RWPE2 (cell line): ENCODE data around the gene UPF2.
A peak's percentile ranks its signal among the peaks of the same experiment; 100 is the strongest.

Source experiments
- ATAC-seq: fragments of 200-7000 bp; cut with Tn5 transposase; 3 replicates; pipeline ENCODE4 v1.9.1; 2021; ENCODE audit warnings: low read depth
- DNase-seq: peaks from one replicate; pipeline ENCODE4 v3.0.0-alpha.2; 2020; ENCODE audit warnings: low spot score
- H3K27ac ChIP-seq: fragments of 450-650 bp; 2 replicates; pipeline ENCODE4 v1.5.1; 2017; ENCODE audit warnings: mild to moderate bottlenecking; ENCODE audit not compliant: poor library complexity, severe bottlenecking
- H3K27me3 ChIP-seq: fragments of 250-450 bp; sonication (Bioruptor Pico); 2 replicates; pipeline ENCODE4 v1.5.1; 2021; ENCODE audit warnings: mild to moderate bottlenecking, moderate library complexity; ENCODE audit not compliant: insufficient read depth, poor library complexity, severe bottlenecking
- H3K36me3 ChIP-seq: fragments of 250-450 bp; sonication (Bioruptor Pico); 2 replicates; pipeline ENCODE4 v1.5.1; 2020; ENCODE audit warnings: low read depth, mild to moderate bottlenecking, moderate library complexity
- H3K4me1 ChIP-seq: fragments of 250-450 bp; sonication (Bioruptor Pico); 2 replicates; pipeline ENCODE4 v1.5.1; 2021; ENCODE audit warnings: mild to moderate bottlenecking, moderate library complexity; ENCODE audit not compliant: insufficient read depth, poor library complexity, severe bottlenecking
- H3K4me3 ChIP-seq: fragments of 250-450 bp; sonication (Bioruptor Pico); 2 replicates; pipeline ENCODE4 v1.5.1; 2021; ENCODE audit warnings: mild to moderate bottlenecking, moderate library complexity; ENCODE audit not compliant: severe bottlenecking
- H3K9me3 ChIP-seq: fragments of 250-450 bp; sonication (Bioruptor Pico); 2 replicates; pipeline ENCODE4 v1.5.1; 2021; ENCODE audit warnings: mild to moderate bottlenecking, moderate library complexity; ENCODE audit not compliant: severe bottlenecking
- TF ChIP-seq, protein P1 (sequence below): fragments of 450-650 bp; IDR thresholded peaks from one replicate; pipeline ENCODE4 v1.5.1; 2017; ENCODE audit warnings: mild to moderate bottlenecking, moderate library complexity; ENCODE audit not compliant: poor library complexity, severe bottlenecking

Gene UPF2

DNA sequence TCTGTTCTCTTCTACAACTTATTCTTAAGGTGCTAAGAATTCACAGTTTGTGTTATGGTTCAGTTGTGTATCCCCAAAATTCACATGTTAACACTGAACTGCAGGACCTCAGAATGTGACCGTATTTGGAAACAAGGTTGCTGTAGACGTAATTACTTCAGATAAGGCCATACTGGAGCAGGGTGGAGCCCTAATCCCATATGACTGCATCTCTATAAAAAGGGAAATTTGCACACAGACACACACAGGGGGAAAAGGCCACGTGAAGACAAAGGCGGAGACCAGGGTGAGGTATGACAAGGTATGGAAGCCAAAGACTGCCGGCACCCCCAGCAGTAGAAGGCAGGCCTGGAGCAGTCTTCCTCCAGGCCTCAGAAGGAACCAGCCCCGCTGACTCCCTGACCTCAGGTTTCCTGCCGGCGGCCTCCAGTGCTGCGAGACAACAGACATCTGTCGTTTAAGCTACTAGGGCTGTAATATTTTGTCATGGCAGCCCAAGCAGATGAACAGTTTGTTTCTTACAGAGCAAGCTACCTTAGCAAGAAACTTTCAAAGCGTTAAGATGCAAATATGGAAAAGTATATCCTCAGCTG, 120.7 kb downstream of the UPF2 start:
- ATAC-seq (no peak), DNase-seq (no peak)
- Histone ChIP-seq H3K4me3 (no peak overlapping the region), H3K36me3 (peaks cover 67% of the 10 kb centered on the region), H3K27me3 (no peaks in the 10 kb centered on the region), H3K27ac (no peak overlapping the region), H3K4me1 (no peaks in the 10 kb centered on the region), H3K9me3 (no peaks in the 10 kb centered on the region)
- TF ChIP-seq, protein P1, sequence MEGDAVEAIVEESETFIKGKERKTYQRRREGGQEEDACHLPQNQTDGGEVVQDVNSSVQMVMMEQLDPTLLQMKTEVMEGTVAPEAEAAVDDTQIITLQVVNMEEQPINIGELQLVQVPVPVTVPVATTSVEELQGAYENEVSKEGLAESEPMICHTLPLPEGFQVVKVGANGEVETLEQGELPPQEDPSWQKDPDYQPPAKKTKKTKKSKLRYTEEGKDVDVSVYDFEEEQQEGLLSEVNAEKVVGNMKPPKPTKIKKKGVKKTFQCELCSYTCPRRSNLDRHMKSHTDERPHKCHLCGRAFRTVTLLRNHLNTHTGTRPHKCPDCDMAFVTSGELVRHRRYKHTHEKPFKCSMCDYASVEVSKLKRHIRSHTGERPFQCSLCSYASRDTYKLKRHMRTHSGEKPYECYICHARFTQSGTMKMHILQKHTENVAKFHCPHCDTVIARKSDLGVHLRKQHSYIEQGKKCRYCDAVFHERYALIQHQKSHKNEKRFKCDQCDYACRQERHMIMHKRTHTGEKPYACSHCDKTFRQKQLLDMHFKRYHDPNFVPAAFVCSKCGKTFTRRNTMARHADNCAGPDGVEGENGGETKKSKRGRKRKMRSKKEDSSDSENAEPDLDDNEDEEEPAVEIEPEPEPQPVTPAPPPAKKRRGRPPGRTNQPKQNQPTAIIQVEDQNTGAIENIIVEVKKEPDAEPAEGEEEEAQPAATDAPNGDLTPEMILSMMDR = no peak

DNA sequence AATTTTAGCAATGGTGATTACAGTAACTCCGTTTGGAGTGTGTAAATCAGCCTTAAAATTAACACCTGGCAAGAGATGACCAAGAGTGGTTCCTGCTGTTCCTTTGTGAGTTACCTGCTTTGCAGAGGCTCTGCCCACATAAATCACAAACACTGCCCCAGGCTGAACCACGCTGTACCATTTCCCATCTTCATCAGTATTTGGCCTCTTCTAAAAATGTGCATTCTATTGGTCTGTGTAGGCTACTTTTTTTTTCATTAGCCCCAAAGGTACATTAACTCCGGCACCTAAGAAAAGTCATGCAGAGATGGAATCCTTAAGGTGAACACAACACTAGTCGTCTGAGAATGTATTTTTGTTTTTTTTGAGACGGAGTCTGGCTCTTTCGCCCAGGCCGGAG, 123.3 kb downstream of the UPF2 start:
- Histone ChIP-seq H3K4me1 (no peaks in the 10 kb centered on the region), H3K27me3 (no peaks in the 10 kb centered on the region), H3K9me3 (no peaks in the 10 kb centered on the region), H3K36me3 (peaks cover 43% of the 10 kb centered on the region), H3K27ac (peak overlapping the region; percentile 3), H3K4me3 (no peak overlapping the region)
- TF ChIP-seq, protein P1 = no peak
- no peak for DNase-seq
- no peak for ATAC-seq

DNA sequence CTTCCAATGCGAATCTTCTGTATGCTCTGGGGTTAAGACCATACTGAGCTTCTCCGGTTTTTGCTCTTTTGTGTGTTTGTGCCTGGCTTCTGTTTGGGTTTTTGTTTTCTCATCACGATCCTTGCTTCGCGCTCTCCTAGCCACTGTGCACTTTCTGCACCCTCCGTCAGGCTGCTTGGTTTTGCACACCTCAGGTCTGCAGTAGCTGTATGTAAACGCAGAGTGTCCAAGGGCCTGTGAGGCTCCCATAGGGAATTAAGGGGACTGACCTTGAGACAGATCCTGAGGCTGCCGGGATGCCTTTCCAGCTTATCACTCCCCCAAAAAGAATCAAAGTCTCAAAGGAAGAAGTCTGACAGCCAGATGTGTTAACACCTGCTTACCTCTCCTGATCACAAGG, 124.2 kb downstream of the UPF2 start:
- no peak for DNase-seq
- TF ChIP-seq, protein P1 = no peak
- H3K4me1 ChIP-seq = no peaks in the 10 kb centered on the region
- H3K9me3 ChIP-seq = no peaks in the 10 kb centered on the region
- no peaks in the 10 kb centered on the region for H3K27me3 ChIP-seq
- ATAC-seq = no peak
- H3K27ac ChIP-seq = peak overlapping the region; percentile 3
- H3K36me3 ChIP-seq = peaks cover 37% of the 10 kb centered on the region
- no peak overlapping the region for H3K4me3 ChIP-seq

- no peak overlapping the region for H3K4me3 ChIP-seq
- peak; percentile 24; the same call in 1 of the 3 replicates for ATAC-seq
- no peaks in the 10 kb centered on the region for H3K36me3 ChIP-seq
- no peaks in the 10 kb centered on the region for H3K9me3 ChIP-seq
- no peak for DNase-seq
- H3K27ac ChIP-seq = no peak overlapping the region
- TF ChIP-seq, protein P1 = no peak
- no peaks in the 10 kb centered on the region for H3K27me3 ChIP-seq
- H3K4me1 ChIP-seq = no peaks in the 10 kb centered on the region
Observed at GRCh38 chr10:11913079-11913641, 129.4 kb downstream of the UPF2 start.

- Histone ChIP-seq H3K4me3 (no peak overlapping the region), H3K36me3 (no peaks in the 10 kb centered on the region), H3K27me3 (no peaks in the 10 kb centered on the region), H3K9me3 (no peaks in the 10 kb centered on the region), H3K27ac (no peak overlapping the region), H3K4me1 (no peaks in the 10 kb centered on the region)
- DNase-seq (no peak), ATAC-seq (no peak)
- TF ChIP-seq, protein P1 = no peak
Observed at GRCh38 chr10:11910102-11910501, 132.5 kb downstream of the UPF2 start.
